T-cell (primary cell): Measurements from ENCODE around the gene KRTAP9-9. TPM values are rescaled to one million over a fixed set of nuclear protein-coding genes. Genes with fewer than 3 reads are reported as not detected.

Experiments
- ATAC-seq, 4 experiments: fragments of 200-7000 bp in 3 of 4; fragments of 150-1000 bp in 1 of 4; cut with Tn5 transposase; replicated peaks in 1 of 4; 1 replicate in 3 of 4; 2 replicates in 1 of 4; pipeline ENCODE4 v1.10.0; 2021; ENCODE audit warnings: moderate library complexity in 3 of 4, mild to moderate bottlenecking in 2 of 4, moderate number of reproducible peaks in 1 of 4
- CTCF ChIA-PET, 2 donors: fragments of 300-600 bp; sonication (Branson Sonifier 250); formaldehyde crosslinking; loops; one replicate each; lab custom pipeline; 2022; ENCODE audit warnings: antibody characterized with exemption in 2 of 2; lab: Charles Lee
- POLR2A ChIA-PET, 2 donors: fragments of 300-600 bp; sonication (Branson Sonifier 250); formaldehyde crosslinking; loops; one replicate each; lab custom pipeline; 2022; ENCODE audit warnings: antibody characterized with exemption in 2 of 2; lab: Charles Lee
- DNase-seq, 35 experiments: peaks; one replicate each; pipeline versions ENCODE4 v3.0.0 to v3.0.0-alpha.2; 2013 to 2023
- H3K27ac ChIP-seq: one replicate; pipeline ENCODE4 v1.5.1; 2013; ENCODE audit warnings: low read length
- H3K27me3 ChIP-seq, 2 experiments: replicated peaks in 1 of 2; 1 replicate in 1 of 2; 2 replicates in 1 of 2; pipeline versions ENCODE4 v1.6.1 to v1.7.0; 2013; ENCODE audit warnings: low read length in 1 of 2, mixed read lengths in 1 of 2; ENCODE audit not compliant: control insufficient read depth in 2 of 2, insufficient read depth in 2 of 2; ENCODE audit errors: extremely low read depth in 1 of 2
- H3K36me3 ChIP-seq, 2 donors: 1 replicate in 1 of 2; 2 replicates in 1 of 2; pipeline versions ENCODE4 v1.6.1 to v1.7.0; 2013; ENCODE audit warnings: low read length in 1 of 2; ENCODE audit not compliant: control insufficient read depth in 2 of 2, insufficient read depth in 1 of 2; ENCODE audit errors: extremely low read depth in 1 of 2
- H3K4me1 ChIP-seq, 2 experiments: 1 replicate in 1 of 2; 2 replicates in 1 of 2; pipeline versions ENCODE4 v1.6.1 to v1.7.0; 2013; ENCODE audit warnings: low read length in 2 of 2, mixed read lengths in 1 of 2; ENCODE audit not compliant: insufficient read depth in 2 of 2, control insufficient read depth in 1 of 2; ENCODE audit errors: extremely low read depth in 1 of 2
- H3K4me3 ChIP-seq, 2 donors: 1 replicate in 1 of 2; 2 replicates in 1 of 2; pipeline versions ENCODE4 v1.5.1 to v1.7.0; 2013; ENCODE audit warnings: mild to moderate bottlenecking in 2 of 2, low read length in 1 of 2, moderate library complexity in 1 of 2; ENCODE audit not compliant: control insufficient read depth in 1 of 2; ENCODE audit errors: extremely low read depth in 1 of 2
- H3K9me3 ChIP-seq: 2 replicates; pipeline ENCODE4 v1.7.0; 2013
- H3K27ac Mint-ChIP-seq, 2 donors: one replicate each; pipeline ENCODE4 v1.8.0; 2020 to 2021; ENCODE audit warnings: mild to moderate bottlenecking in 2 of 2, mixed read lengths in 2 of 2
- H3K27me3 Mint-ChIP-seq, 2 donors: one replicate each; pipeline ENCODE4 v1.8.0; 2021 to 2022; ENCODE audit warnings: mixed read lengths in 2 of 2
- H3K36me3 Mint-ChIP-seq: one replicate; pipeline ENCODE4 v1.8.0; 2021; ENCODE audit warnings: mixed read lengths
- H3K4me1 Mint-ChIP-seq, 3 donors: one replicate each; pipeline ENCODE4 v1.8.0; 2020 to 2022; ENCODE audit warnings: mixed read lengths in 3 of 3, mild to moderate bottlenecking in 1 of 3
- H3K4me3 Mint-ChIP-seq, 3 donors: one replicate each; pipeline ENCODE4 v1.8.0; 2020 to 2022; ENCODE audit warnings: mild to moderate bottlenecking in 3 of 3, mixed read lengths in 3 of 3, moderate library complexity in 3 of 3
- H3K9me3 Mint-ChIP-seq, 3 donors: one replicate each; pipeline ENCODE4 v1.8.0; 2020 to 2022; ENCODE audit warnings: mixed read lengths in 3 of 3
- WGBS: methylation state at CpG from one replicate; pipeline ENCODE4 v1.1.5; 2013; ENCODE audit warnings: missing lambda C conversion rate; ENCODE audit not compliant: insufficient coverage; 5-methylcytosine and 5-hydroxymethylcytosine counted together
- total RNA-seq, 35 experiments: library from RNA in 6 of 35; stranded (reverse) in 6 of 35; fragments of 120-200 nt in 1 of 35; gene quantifications; one replicate each; pipeline versions ENCODE4 v1.2.1 to v1.2.4 and lab custom pipeline; 2013 to 2026

Gene KRTAP9-9
- total RNA-seq, 5 donors from 2014 or later (not counting 1 experiment from before 2014, with no cell fraction given): not detected

DNA sequence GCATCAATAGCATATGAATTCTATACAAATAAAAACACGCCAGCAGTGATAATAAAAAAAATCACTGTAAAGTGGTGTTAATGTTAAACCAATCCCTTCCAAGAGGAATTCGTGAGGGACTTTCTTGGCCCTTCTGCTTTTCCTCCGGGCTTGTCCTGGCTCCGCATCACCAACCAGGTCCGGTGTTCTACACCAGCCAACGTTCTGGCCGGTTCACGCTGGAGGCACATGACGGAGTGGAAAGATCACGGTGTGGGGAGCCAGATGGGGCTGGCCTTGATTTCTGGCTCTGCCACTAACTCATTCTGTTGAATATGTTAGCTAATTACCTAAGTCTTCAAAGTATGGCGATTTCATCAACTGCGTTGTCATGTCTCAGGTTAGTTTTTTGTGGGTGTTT, 48.9 kb downstream of the KRTAP9-9 start:
- no peak overlapping the region for H3K4me3 Mint-ChIP-seq
- peaks cover 3% of the 10 kb centered on the region for H3K36me3 Mint-ChIP-seq
- H3K4me1 ChIP-seq: peaks cover 17 to 33% of the 10 kb centered on the region in 2 experiments
- H3K27me3 ChIP-seq: no peaks in the 10 kb centered on the region
- H3K4me1 Mint-ChIP-seq: peaks cover 43 to 53% (median 47%) of the 10 kb centered on the region in 3 donors
- peaks cover 5 to 9% (median 6%) of the 10 kb centered on the region in 3 donors for H3K9me3 Mint-ChIP-seq
- no peaks in the 10 kb centered on the region for H3K36me3 ChIP-seq
- no peaks in the 10 kb centered on the region for H3K27me3 Mint-ChIP-seq
- ATAC-seq (no peak), DNase-seq (no peak)
- no peaks in the 10 kb centered on the region for H3K9me3 ChIP-seq
- ChIA-PET CTCF (no interaction called here), POLR2A (no interaction called here)
- WGBS: 88% methylated on average over 9 of the region's 12 CpGs
- H3K27ac ChIP-seq: no peak overlapping the region
- no peak overlapping the region for H3K4me3 ChIP-seq
- no peak overlapping the region for H3K27ac Mint-ChIP-seq

Other genes with a start within 250 kb of the KRTAP9-9 start
- not detected for gene KRTAP3-1, start 246.3 kb upstream of the KRTAP9-9 start, total RNA-seq
- gene KRTAP1-5, start 228.2 kb upstream of the KRTAP9-9 start, total RNA-seq: not detected
- not detected for gene KRTAP1-4, start 225.2 kb upstream of the KRTAP9-9 start, total RNA-seq
- gene KRTAP1-3, start 220.5 kb upstream of the KRTAP9-9 start, total RNA-seq: not detected
- gene KRTAP1-1, start 213.9 kb upstream of the KRTAP9-9 start, total RNA-seq: not detected
- gene KRTAP2-1, start 208.1 kb upstream of the KRTAP9-9 start, total RNA-seq: not detected
- not detected for gene KRTAP2-2, start 200.2 kb upstream of the KRTAP9-9 start, total RNA-seq
- gene KRTAP2-3, start 195.3 kb upstream of the KRTAP9-9 start, total RNA-seq: not detected
- not detected for gene KRTAP2-4, start 189.5 kb upstream of the KRTAP9-9 start, total RNA-seq
- not detected for gene KRTAP4-7, start 171.2 kb upstream of the KRTAP9-9 start, total RNA-seq
- gene KRTAP4-8, start 157.2 kb upstream of the KRTAP9-9 start, total RNA-seq: not detected
- not detected for gene KRTAP4-16, start 153.2 kb upstream of the KRTAP9-9 start, total RNA-seq
- not detected for gene KRTAP4-9, start 150.0 kb upstream of the KRTAP9-9 start, total RNA-seq
- not detected for gene KRTAP4-11, start 137.0 kb upstream of the KRTAP9-9 start, total RNA-seq
- gene KRTAP4-12, start 131.2 kb upstream of the KRTAP9-9 start, total RNA-seq: not detected
- not detected for gene KRTAP4-6, start 114.8 kb upstream of the KRTAP9-9 start, total RNA-seq
- gene KRTAP4-5, start 105.6 kb upstream of the KRTAP9-9 start, total RNA-seq: not detected
- not detected for gene KRTAP4-4, start 94.6 kb upstream of the KRTAP9-9 start, total RNA-seq
- not detected for gene KRTAP4-3, start 87.2 kb upstream of the KRTAP9-9 start, total RNA-seq
- not detected for gene KRTAP4-2, start 77.2 kb upstream of the KRTAP9-9 start, total RNA-seq
- gene KRTAP4-1, start 70.5 kb upstream of the KRTAP9-9 start, total RNA-seq: not detected
- not detected for gene KRTAP9-1, start 65.5 kb upstream of the KRTAP9-9 start, total RNA-seq
- not detected for gene KRTAP9-2, start 28.7 kb upstream of the KRTAP9-9 start, total RNA-seq
- gene KRTAP9-3, start 22.9 kb upstream of the KRTAP9-9 start, total RNA-seq: not detected
- gene KRTAP9-8, start 17.4 kb upstream of the KRTAP9-9 start, total RNA-seq: not detected
- not detected for gene KRTAP9-4, start 5.7 kb upstream of the KRTAP9-9 start, total RNA-seq
- not detected for gene KRTAP9-6, start 10.0 kb downstream of the KRTAP9-9 start, total RNA-seq
- not detected for gene KRTAP9-7, start 20.3 kb downstream of the KRTAP9-9 start, total RNA-seq
- gene KRTAP29-1, start 47.5 kb downstream of the KRTAP9-9 start, total RNA-seq: under 1 TPM in 2 of 5 donors, not detected in 3; 0.43 to 0.84 TPM
- 1 to 10 TPM in 1 of 5 donors, under 1 TPM in 3, not detected in 1; 0.16 to 1.1 (median 0.45) TPM for gene KRTAP16-1, start 53.9 kb downstream of the KRTAP9-9 start, total RNA-seq
- gene KRTAP17-1, start 60.3 kb downstream of the KRTAP9-9 start, total RNA-seq: not detected
- gene KRT33A, start 95.4 kb downstream of the KRTAP9-9 start, total RNA-seq: not detected
- not detected for gene KRT33B, start 114.4 kb downstream of the KRTAP9-9 start, total RNA-seq
- gene KRT34, start 126.9 kb downstream of the KRTAP9-9 start, total RNA-seq: not detected
- not detected for gene KRT31, start 142.2 kb downstream of the KRTAP9-9 start, total RNA-seq
- not detected for gene KRT37, start 169.2 kb downstream of the KRTAP9-9 start, total RNA-seq
- gene KRT38, start 185.6 kb downstream of the KRTAP9-9 start, total RNA-seq: not detected
- gene KRT32, start 212.0 kb downstream of the KRTAP9-9 start, total RNA-seq: not detected
- not detected for gene KRT35, start 225.8 kb downstream of the KRTAP9-9 start, total RNA-seq
- not detected for gene KRT36, start 234.5 kb downstream of the KRTAP9-9 start, total RNA-seq